ENCODE measurements around the gene CERK.
"Not testable (repeated sequence)": the region's sequence is repeated elsewhere in the genome, so short reads cannot be mapped to it uniquely, and the experiment has no call there.

Gene CERK

DNA sequence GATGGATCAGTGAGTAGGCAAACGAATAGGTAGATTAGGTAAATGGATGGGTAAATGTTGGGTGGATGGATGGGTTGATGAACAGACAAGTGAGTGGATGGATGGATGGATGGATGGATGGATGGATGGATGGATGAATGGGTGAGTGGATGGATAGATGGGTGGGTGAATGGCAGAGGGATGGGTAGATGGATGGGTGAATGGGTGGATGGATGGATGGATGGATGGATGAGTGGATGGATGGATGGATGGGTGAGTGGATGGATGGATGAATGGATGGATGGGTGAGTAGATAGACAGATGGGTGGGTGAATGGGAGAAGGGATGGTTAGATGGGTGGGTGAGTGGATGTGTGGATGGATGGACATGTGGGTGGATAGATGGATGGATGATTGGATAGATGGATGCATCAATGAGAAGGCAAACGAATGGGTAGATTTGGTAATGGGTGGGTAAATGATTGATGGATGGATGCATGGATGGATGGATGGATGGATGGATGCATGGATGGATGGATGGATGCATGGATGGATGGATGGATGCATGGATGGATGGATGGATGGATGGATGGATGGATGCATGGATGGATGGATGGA is 89.7 kb downstream of the CERK start:
- not testable (repeated sequence) for DNase-seq (ENCODE audit: low read depth in 2 of 2)

DNA sequence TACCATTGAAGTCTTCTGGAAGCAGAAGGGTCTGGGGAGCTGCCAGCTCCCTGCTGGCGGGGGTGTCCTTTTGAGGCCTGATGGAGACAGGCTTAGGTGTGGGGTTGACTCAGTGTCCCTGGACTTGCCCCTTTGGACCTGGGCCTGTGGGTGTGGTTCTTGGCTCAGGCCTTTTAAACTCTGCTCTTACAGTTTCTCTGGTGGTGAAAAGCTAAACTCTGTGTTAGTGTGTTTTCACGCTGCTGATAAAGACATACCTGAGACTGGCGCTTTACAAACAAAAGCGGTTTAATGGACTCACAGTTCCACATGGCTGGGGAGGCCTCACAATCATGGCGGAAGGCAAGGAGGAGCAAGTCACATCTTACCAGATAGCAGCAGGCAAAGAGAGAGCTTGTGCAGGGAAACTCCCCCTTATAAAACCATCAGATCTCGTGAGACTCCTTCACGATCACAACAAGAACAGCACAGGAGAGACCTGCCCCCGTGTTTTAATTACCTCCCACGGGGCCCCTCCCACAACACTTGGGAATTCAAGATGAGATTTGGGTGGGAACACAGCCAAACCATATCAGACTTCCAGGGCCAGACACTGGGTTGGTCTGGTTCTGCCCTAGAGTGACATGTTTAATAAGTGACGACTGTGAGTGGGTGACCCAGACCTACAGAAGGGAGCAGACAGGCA is 91.4 kb downstream of the CERK start:
- no peak for DNase-seq (ENCODE audit: low read depth in 2 of 2)

DNA sequence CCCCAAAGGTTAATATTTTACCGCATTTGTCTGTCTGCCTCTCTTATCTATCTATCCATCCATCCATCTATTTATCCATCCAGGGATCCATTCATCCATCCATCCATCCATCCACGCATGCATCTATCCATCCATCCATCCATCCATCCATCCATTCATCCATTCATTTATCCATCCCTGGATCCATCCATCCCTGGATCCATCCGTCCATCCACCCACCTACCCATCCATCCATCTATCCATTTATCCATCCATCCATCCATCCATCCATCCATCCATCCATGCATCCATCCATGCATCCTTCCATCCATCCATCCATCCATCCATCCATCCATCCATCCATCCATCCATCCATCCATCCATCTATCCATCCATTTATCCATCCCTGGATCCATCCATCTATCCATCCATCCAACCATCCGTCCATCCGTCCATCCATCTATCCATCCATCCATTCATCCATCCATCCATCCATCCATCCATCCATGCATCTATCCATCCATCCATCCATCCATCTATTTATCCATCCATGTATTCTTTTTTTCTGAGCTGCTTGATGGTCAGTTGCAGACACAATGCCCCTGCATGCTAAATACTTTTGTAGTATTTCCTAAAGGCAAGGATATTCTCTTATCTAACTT is 95.1 kb downstream of the CERK start:
- DNase-seq (ENCODE audit: low read depth in 2 of 2) = not testable (repeated sequence)

DNA sequence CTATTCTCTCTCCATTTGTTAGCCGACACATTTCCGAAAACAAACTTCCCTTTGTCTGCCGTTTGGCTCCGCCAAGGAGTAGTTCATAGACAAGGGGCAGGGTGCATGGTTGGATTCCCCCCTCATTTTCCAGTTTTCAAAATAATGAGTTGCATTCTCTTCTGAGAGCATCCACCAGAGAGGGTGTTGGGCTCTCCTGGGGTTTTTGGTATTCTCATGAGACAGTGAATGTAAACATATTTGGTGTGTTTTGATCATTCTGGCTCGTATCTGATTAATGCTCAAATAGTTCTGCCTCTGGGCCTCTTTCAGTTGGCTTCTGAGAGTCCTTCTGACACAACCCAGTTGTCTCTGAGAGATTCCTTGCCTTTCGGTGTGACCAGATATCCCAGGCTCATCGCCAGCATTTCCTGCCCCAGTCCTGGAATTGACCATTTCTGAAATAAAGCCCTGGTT is 96.2 kb downstream of the CERK start:
- DNase-seq (ENCODE audit: low read depth in 2 of 2) = no peak

DNA sequence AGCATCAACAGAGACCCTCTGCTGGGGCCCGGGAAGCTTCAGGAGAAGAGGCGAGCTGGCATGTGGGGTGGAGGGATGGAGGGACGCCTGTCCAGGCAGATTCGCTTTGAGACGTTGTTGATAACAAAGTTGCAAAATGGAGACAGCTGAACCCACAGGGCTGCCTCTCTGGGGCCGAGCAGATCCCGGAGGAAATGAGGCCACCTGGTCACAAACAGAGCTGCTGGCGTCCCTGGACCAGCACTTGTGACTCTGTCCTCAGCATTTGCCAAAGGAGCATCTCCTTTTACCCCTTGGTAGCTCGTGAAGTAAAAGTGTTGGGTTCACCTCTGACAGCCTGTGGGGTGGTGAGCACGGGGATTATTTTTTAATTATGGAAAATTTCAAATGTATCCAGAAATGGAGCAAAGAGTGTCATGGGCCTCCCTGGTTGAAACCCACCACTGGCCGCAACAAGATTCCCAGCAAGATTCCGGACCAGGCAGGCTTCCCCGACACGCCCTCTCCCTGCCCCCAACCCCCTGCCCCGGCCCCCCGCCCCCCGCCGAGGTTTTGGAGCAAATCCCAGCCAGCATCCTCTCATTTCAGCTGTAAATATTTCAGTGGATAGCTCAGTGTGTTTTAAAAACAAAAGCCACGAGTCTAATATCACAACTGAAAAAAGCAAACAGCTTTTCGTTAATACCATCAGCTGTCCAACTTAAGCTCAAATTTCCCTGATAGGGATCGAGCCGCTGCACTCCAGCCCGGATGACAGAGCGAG is 97.6 kb downstream of the CERK start:
- DNase-seq (ENCODE audit: low read depth in 2 of 2) = no peak

DNA sequence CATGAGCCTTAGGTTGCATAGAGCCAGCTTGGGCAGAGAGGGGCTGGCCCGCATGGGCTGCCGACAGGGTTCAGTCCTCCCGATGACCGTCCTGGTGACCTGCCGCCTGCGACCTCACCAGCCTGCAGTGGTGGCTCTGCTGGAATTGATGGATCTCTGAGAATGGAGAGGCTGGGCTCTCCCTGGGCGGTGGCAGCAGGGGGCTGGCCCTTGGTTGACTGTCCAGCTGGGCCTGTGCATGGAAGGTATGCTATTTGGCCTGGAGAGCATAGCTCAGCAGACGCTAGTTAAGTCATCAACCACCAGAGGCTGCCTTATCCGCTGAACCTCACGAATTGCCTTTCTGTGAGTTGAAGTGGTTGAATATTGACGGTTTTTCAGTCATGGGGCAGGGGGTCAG is 98.2 kb downstream of the CERK start:
- DNase-seq (ENCODE audit: low read depth in 2 of 2) = no peak

DNA sequence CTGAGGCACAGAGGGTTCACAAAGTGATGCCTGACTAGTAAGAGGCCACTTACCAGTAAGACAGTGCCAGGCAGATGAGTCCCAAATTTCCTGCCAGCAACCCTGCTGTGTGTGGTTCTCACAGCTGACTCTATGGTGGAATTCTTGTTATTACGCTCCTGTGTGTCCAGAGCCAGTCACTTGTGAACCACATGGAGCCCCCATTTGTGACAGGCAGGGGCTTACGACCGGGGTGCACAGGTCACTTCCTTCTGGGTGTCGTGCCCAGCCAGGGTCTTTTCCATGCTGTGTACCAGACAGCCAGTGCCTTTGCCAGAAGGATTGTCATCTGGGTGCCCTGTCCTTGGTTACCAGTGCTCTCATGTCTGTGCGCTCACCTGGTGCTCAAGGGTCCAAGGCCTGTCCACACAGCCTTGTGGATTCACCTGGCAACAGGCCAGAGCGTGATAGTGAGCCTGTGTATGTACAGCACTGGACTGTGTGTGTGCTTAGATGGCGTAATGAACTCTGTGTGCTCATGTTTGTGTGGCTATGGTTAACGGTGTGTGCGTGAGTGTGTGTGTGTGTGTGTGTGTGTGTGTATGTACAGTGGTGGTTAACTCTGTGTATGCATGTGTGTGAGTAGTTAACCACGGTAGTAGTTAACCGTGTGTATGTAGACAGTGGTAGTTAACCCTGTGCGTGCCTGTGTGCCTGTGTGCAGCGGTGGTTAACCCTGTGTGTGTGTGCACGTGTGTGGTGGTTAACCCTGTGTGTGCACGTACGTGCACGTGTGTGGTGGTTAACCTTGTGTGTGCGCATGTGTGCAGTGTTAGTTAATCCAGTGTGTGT is 99.2 kb downstream of the CERK start:
- DNase-seq (ENCODE audit: low read depth in 2 of 2) = no peak

DNA sequence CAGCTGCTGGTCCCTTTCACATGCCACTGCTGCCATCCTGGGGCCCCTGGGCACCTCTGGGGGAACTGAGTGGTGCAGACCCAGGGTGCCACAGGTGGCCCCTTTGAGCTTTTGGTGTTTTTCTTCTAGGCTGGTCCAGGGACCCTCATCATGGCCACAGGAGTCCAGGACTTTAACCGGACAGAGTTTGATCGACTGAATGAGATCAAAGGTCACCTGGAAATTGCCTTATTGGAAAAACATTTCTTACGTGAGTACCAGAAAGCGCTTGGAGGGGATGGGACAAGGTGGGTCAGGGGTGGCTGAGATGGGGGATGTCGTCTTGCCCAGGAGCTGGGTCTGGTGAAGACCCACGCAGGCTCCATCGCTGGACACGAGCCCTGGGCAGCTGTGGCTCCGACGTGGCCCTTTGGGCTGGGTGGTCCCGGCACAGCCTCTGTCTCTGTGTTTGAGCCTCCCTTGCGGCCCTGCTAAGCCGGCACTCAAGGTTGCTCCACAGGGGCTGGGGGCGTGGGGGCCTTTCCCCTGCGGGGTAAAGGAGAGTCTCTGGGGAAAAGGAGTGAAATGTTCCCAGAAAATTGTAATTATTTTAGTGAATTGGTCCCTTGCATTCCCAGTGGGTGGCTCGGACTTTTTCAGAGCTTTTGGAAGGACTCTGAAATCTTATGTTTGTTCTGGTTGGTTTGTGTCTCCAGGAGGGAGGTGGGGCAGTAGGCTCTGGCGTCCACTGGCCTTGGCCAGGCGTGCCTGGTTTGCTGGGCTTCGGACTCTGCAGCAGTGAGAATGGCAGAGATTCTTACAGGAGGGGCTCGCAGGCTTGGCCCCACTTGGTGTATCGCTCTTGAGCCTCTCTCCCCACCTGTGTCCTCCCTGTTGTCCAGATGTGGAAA is 100.1 kb downstream of the CERK start:
- no peak for DNase-seq (ENCODE audit: low read depth in 2 of 2)

DNA sequence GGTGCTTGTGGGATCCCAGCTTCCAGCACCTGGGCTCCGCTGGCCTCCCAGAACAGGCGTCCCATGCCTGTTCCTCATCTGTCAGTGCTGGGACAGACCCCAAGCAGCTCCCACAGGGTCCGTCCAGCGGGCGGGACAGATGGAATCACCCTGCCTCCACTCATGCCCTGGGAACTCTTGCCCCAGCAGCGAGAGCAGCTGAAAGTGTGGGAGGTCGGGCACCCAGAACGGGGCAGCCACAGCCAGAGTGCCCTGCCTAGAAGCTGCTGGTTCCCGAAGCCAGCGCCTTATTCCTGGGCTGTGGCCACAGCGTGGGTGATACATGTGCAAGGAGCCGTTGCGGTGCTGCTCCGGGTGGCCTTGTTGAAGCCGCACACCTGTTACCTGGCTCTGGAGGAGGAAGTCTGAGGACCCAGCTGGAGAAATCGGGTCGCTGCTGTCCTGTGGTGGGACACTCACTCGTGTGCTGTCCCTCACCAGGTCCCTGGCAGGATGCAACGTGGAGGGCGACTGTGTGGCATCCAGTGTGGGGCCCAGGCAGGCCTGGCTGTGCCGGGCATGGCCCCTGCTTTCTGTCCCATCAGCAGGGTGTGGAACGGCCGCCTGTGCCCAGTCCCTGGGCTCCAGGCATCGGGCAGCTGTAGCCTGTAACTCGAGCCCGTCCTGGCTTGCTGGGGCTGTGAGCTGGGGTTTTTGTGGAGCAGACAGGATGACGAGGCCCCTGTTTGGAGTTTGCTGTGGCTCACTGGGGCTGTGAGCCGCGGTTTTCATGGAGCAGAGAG is 101.6 kb downstream of the CERK start:
- no peak for DNase-seq (ENCODE audit: low read depth in 2 of 2)

DNA sequence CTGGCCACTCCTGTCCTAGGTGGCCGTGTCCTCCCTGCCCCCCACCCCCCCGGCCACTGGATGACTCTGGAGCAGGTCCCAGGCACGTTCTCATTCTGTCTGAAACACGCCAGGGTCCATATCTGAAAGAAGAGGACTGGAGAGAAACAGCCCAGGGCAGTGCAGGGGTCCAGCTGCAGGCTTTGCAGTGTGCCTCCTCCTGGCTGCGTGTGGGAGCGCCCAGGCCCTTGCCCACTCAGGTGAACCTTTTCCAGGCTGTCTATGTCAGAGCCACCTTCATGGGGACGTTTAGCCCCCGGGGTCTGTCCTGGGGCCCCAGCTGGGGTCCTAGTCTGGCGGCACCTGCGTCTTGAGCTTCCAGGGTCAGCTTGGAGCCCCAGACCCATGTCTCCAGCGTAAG is 102.3 kb downstream of the CERK start:
- no peak for DNase-seq (ENCODE audit: low read depth in 2 of 2)

DNA sequence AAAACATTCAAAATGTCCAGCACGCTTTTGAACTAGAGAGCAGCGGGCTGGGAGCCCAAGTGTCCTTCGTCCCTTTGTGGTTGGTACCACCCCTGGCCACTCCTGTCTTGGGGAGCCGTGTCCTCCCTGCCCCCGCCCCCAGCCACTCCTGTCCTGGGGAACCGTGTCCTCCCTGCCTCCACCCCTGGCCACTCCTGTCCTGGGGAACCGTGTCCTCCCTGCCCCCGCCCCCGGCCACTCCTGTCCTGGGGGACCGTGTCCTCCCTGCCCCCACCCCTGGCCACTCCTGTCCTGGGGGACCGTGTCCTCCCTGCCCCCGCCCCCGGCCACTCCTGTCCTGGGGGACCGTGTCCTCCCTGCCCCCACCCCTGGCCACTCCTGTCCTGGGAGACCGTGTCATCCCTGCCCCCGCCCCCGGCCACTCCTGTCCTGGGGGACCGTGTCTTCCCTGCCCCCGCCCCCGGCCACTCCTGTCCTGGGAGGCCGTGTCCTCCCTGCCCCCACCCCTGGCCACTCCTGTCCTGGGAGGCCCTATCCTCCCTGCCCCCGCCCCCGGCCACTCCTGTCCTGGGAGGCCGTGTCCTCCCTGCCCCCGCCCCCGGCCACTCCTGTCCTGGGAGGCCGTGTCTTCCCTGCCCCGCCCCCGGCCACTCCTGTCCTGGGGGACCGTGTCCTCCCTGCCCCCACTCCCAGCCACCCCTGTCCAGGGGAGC is 102.9 kb downstream of the CERK start:
- not testable (repeated sequence) for DNase-seq (ENCODE audit: low read depth in 2 of 2)
